HepG2 (cell line): Measurements from ENCODE around the gene NFYC.

Experiments
- BRD4 ChIP-seq: sonication (generic); formaldehyde crosslinking; IDR thresholded peaks from 2 replicates; pipeline ENCODE4 v1.4.0; 2020; ENCODE audit warnings: missing genetic modification reagents
- CHCHD3 ChIP-seq: sonication (generic); formaldehyde crosslinking; IDR thresholded peaks from 2 replicates; pipeline ENCODE4 v1.8.0; 2022; ENCODE audit warnings: mild to moderate bottlenecking, missing genetic modification reagents, moderate library complexity
- ESRRA ChIP-seq: sonication (generic); formaldehyde crosslinking; IDR thresholded peaks from 2 replicates; pipeline ENCODE4 v1.5.1; 2020; ENCODE audit warnings: mild to moderate bottlenecking, low read depth, missing genetic modification reagents
- ZKSCAN5 ChIP-seq: sonication (generic); formaldehyde crosslinking; IDR thresholded peaks from 2 replicates; pipeline ENCODE4 v1.5.1; 2020; ENCODE audit warnings: mild to moderate bottlenecking, missing genetic modification reagents
- TF ChIP-seq, protein P1 (sequence below): sonication (generic); formaldehyde crosslinking; IDR thresholded peaks from 2 replicates; pipeline ENCODE4 v1.5.0; 2020; ENCODE audit warnings: mild to moderate bottlenecking, missing genetic modification reagents, moderate library complexity

DNA sequence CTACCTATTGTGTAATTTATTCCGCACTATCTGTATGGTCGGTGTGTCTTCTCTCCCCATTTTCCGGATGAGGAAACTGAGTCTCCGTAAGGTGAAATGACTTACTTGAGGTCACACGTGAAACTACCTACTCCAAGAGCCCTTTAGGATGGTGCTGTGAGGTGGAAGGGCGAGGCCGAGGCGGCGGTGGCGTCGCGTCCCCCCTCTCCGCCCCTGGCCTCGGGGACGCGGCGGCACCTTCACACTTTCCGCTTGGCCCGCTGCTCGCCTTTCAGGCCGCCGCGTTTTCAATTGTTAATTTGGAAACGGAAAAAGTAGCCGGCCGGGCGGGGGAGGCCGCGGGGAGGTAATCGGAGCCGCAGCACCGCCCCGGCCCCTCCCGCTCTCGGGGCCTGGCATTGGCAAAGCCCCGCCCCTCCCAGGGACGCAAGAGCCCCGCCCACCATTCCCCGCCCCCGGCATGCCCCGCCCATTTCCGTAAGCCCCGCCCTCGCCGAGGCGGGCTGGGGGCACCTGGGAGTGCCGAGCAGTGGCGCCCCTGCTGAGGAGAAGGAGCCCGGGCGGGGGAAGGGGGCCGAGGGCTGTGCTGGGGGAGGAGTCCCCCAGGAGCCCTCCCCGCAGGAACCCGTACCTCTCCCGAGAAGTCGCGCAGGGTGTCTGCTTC, 110.7 kb downstream of the NFYC start:
- TF ChIP-seq ZKSCAN5 (CRISPR knock-in tag), result no peak
- TF ChIP-seq, protein P1, sequence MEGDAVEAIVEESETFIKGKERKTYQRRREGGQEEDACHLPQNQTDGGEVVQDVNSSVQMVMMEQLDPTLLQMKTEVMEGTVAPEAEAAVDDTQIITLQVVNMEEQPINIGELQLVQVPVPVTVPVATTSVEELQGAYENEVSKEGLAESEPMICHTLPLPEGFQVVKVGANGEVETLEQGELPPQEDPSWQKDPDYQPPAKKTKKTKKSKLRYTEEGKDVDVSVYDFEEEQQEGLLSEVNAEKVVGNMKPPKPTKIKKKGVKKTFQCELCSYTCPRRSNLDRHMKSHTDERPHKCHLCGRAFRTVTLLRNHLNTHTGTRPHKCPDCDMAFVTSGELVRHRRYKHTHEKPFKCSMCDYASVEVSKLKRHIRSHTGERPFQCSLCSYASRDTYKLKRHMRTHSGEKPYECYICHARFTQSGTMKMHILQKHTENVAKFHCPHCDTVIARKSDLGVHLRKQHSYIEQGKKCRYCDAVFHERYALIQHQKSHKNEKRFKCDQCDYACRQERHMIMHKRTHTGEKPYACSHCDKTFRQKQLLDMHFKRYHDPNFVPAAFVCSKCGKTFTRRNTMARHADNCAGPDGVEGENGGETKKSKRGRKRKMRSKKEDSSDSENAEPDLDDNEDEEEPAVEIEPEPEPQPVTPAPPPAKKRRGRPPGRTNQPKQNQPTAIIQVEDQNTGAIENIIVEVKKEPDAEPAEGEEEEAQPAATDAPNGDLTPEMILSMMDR, result no peak
- TF ChIP-seq ESRRA (CRISPR knock-in tag), result no peak
- TF ChIP-seq BRD4 (CRISPR knock-in tag), result no peak
- TF ChIP-seq CHCHD3 (CRISPR knock-in tag), result no peak
